HCT116 (cell line): ENCODE data around the gene RAI2. TPM values are rescaled to one million over a fixed set of nuclear protein-coding genes. Genes with fewer than 3 reads are reported as not detected.

Experiments used
- ATAC-seq: fragments of 200-7000 bp; cut with Tn5 transposase; 2 replicates; pipeline ENCODE4 v1.9.1; 2020; ENCODE audit warnings: mild to moderate bottlenecking, moderate library complexity
- BruUV-seq: library from RNA; stranded (reverse); fragments of 400-500 nt; replicated peaks from 2 replicates; lab custom pipeline; 2021; lab: Mats Ljungman, UMichigan
- CTCF ChIA-PET: fragments of 300-600 bp; sonication (Branson Sonifier 250); formaldehyde crosslinking; loops from one replicate; lab custom pipeline; 2021; ENCODE audit warnings: antibody characterized with exemption; lab: Charles Lee
- POLR2A ChIA-PET: fragments of 300-600, 350-600 bp; sonication (Branson Sonifier 250); formaldehyde crosslinking; loops from one replicate; lab custom pipeline; 2021; ENCODE audit warnings: antibody characterized with exemption; lab: Charles Lee
- RAD21 ChIA-PET, 2 experiments: fragments of 300-600 bp; sonication (Branson Sonifier 250); formaldehyde crosslinking; loops; one replicate each; lab custom pipeline; 2023; ENCODE audit warnings: low total read pairs in 2 of 2; ENCODE audit not compliant: uncharacterized antibody in 2 of 2, unreplicated experiment in 2 of 2, low non-redundant PET in 1 of 2; lab: Charles Lee
- DNase-seq: peaks from one replicate; pipeline ENCODE4 v3.0.0-alpha.2; 2010; ENCODE audit warnings: low read depth, low spot score
- H2AFZ ChIP-seq: fragments of 200-600 bp; shearing (Covaris generic), sonication (generic); 2 replicates; pipeline ENCODE4 v1.6.1; 2017; ENCODE audit warnings: low read depth, mixed run types, mixed read lengths, antibody characterized with exemption, low read length; ENCODE audit not compliant: poor library complexity, severe bottlenecking
- H3K27ac ChIP-seq: 2 replicates; pipeline ENCODE4 v1.5.1; 2012; ENCODE audit warnings: low read depth, low read length
- H3K27me3 ChIP-seq: fragments of 200-600 bp; sonication (generic); 2 replicates; pipeline ENCODE4 v1.6.1; 2016; ENCODE audit warnings: mixed run types, low read length, mixed read lengths; ENCODE audit not compliant: insufficient read depth
- H3K36me3 ChIP-seq, 2 experiments: fragments of 200-500 bp in 1 of 2; fragments of 200-600 bp in 1 of 2; sonication (Bioruptor generic) in 1 of 2; sonication (generic) in 1 of 2; 2 replicates each; pipeline versions ENCODE4 v1.5.1 to v1.6.1; 2014 to 2016; ENCODE audit warnings: low read length in 2 of 2, inconsistent platforms in 1 of 2, mixed read lengths in 1 of 2, mixed run types in 1 of 2; ENCODE audit not compliant: insufficient read depth in 2 of 2, control insufficient read depth in 1 of 2
- H3K4me1 ChIP-seq, 2 experiments: fragments of 200-600 bp in 1 of 2; sonication (generic) in 1 of 2; 2 replicates each; pipeline versions ENCODE4 v1.5.1 to v1.6.1; 2012 to 2017; ENCODE audit warnings: low read length in 2 of 2, inconsistent platforms in 1 of 2, mild to moderate bottlenecking in 1 of 2, mixed read lengths in 1 of 2, mixed run types in 1 of 2, moderate library complexity in 1 of 2; ENCODE audit not compliant: insufficient read depth in 2 of 2, control insufficient read depth in 1 of 2
- H3K4me2 ChIP-seq: fragments of 200-600 bp; sonication (generic); 2 replicates; pipeline ENCODE4 v1.6.1; 2017; ENCODE audit warnings: mixed run types, low read length, mixed read lengths
- H3K4me3 ChIP-seq, 2 experiments: fragments of 200-600 bp in 1 of 2; sonication (generic) in 1 of 2; replicated peaks in 1 of 2; 2 replicates each; pipeline ENCODE4 v1.5.1; 2011 to 2016; ENCODE audit warnings: low read length in 2 of 2, control low read depth in 1 of 2, low read depth in 1 of 2, mild to moderate bottlenecking in 1 of 2, mixed read lengths in 1 of 2, mixed run types in 1 of 2
- H3K79me2 ChIP-seq: fragments of 200-600 bp; sonication (generic); 2 replicates; pipeline ENCODE4 v1.6.1; 2017; ENCODE audit warnings: mild to moderate bottlenecking, mixed run types, low read length, moderate library complexity, mixed read lengths; ENCODE audit not compliant: insufficient read depth
- H3K9ac ChIP-seq: fragments of 200-600 bp; sonication (generic); 2 replicates; pipeline ENCODE4 v1.6.1; 2016; ENCODE audit warnings: low read length, mixed read lengths
- H3K9me2 ChIP-seq: fragments of 200-600 bp; sonication (generic), shearing (Covaris generic); 2 replicates; pipeline ENCODE4 v1.6.1; 2017; ENCODE audit warnings: mixed run types, mild to moderate bottlenecking, moderate library complexity; ENCODE audit not compliant: insufficient read depth
- H3K9me3 ChIP-seq, 2 experiments: fragments of 200-500 bp in 1 of 2; fragments of 200-600 bp in 1 of 2; sonication (Bioruptor generic) in 1 of 2; sonication (generic) in 1 of 2; 2 replicates each; pipeline ENCODE4 v1.6.1; 2014 to 2017; ENCODE audit warnings: low read length in 2 of 2, mixed read lengths in 2 of 2, inconsistent platforms in 1 of 2, low read depth in 1 of 2, mild to moderate bottlenecking in 1 of 2, mixed run types in 1 of 2, moderate library complexity in 1 of 2; ENCODE audit not compliant: control insufficient read depth in 1 of 2, insufficient read depth in 1 of 2
- H4K20me1 ChIP-seq: fragments of 200-600 bp; sonication (generic), shearing (Covaris generic); 2 replicates; pipeline ENCODE4 v1.6.1; 2017; ENCODE audit warnings: mixed run types, mild to moderate bottlenecking, moderate library complexity; ENCODE audit not compliant: insufficient read depth
- CEBPB ChIP-seq: IDR thresholded peaks from 2 replicates; pipeline ENCODE4 v1.6.1; 2012; ENCODE audit warnings: low read depth
- EGR1 ChIP-seq: IDR thresholded peaks from 2 replicates; pipeline ENCODE4 v1.6.1; 2012; ENCODE audit warnings: low read depth
- EZH2 ChIP-seq: fragments of 200-600 bp; sonication (generic); IDR thresholded peaks from 2 replicates; pipeline ENCODE4 v1.6.1; 2017; ENCODE audit warnings: antibody characterized with exemption, mixed run types
- EZH2phosphoT487 ChIP-seq: fragments of 200-600 bp; IDR thresholded peaks from 2 replicates; pipeline ENCODE4 v1.6.1; 2018; ENCODE audit warnings: antibody characterized with exemption, borderline replicate concordance
- JUND ChIP-seq: IDR thresholded peaks from 2 replicates; pipeline ENCODE4 v1.6.1; 2012
- POLR2A ChIP-seq: IDR thresholded peaks from 2 replicates; pipeline ENCODE4 v1.7.0; 2011; ENCODE audit warnings: borderline replicate concordance; ENCODE audit not compliant: insufficient read depth, insufficient read length; ENCODE audit errors: extremely low read depth
- POLR2AphosphoS5 ChIP-seq: IDR thresholded peaks from 2 replicates; pipeline ENCODE4 v1.6.1; 2011; ENCODE audit warnings: mild to moderate bottlenecking, low read depth, low read length, moderate library complexity
- YY1 ChIP-seq: IDR thresholded peaks from 2 replicates; pipeline ENCODE4 v1.6.1; 2011; ENCODE audit warnings: low read length, low read depth, moderate library complexity, mild to moderate bottlenecking; ENCODE audit not compliant: insufficient replicate concordance; ENCODE audit errors: extremely low read depth
- intact Hi-C: fragments of 100-400 bp; cut with micrococcal nuclease; formaldehyde crosslinking; loops from 2 replicates; pipeline ENCODE4 v1.10.0; 2022
- total RNA-seq: library from RNA; stranded (reverse); gene quantifications from one replicate; pipeline ENCODE4 v1.2.1, GENCODE V29; 2021; ENCODE audit not compliant: unreplicated experiment
- TF ChIP-seq, protein P1 (sequence below): IDR thresholded peaks from 2 replicates; pipeline ENCODE4 v1.6.1; 2012

The RAI2 gene
- total RNA-seq, 1 experiment from 2014 or later = not detected

DNA sequence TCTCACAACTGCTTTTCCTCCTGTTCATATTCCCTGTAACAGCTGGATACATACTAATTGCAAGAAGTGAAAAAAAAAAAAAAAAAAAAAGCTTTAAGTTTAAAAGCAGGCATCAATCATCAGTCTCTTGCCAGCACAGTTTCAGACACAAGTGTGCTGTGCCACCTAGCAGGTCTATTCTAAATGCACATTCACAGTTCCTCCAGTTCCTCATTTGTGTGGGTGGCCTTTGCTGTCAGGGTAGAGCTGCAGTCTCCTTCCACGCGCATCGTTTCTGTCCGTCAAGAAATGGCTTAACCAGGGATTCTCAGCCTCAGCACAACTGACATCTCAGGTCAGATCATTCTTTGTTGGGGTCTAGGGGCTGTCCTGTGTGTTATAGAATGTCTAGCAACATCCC is 62.2 kb downstream of the RAI2 start:
- CTCF ChIA-PET = interaction anchor here (0.8 kb wide), 1 partner anchor 587 kb away, joined by 3 read pairs; no protein-coding TSS in a partner anchor
- DNase-seq (no peak), ATAC-seq (no peak)
- Histone ChIP-seq H3K36me3 (no peaks in the 10 kb centered on the region), H2AFZ (no peak overlapping the region), H3K9ac (no peak overlapping the region), H3K27ac (no peak overlapping the region), H3K27me3 (no peaks in the 10 kb centered on the region), H3K79me2 (no peaks in the 10 kb centered on the region), H3K4me2 (no peak overlapping the region), H3K4me3 (no peak overlapping the region), H4K20me1 (no peaks in the 10 kb centered on the region), H3K9me2 (no peaks in the 10 kb centered on the region), H3K4me1 (no peaks in the 10 kb centered on the region)
- POLR2A ChIA-PET = no interaction called here
- RAD21 ChIA-PET = no interaction called here
- intact Hi-C loops = loop anchor here (10.0 kb wide), 1 partner anchor 576 kb away; no protein-coding TSS in a partner anchor
- no peak for TF ChIP-seq EGR1
- TF ChIP-seq, all 23 proteins: peak for 0
- H3K9me3 ChIP-seq = no peaks in the 10 kb centered on the region
- BruUV-seq = no TSS peak

DNA sequence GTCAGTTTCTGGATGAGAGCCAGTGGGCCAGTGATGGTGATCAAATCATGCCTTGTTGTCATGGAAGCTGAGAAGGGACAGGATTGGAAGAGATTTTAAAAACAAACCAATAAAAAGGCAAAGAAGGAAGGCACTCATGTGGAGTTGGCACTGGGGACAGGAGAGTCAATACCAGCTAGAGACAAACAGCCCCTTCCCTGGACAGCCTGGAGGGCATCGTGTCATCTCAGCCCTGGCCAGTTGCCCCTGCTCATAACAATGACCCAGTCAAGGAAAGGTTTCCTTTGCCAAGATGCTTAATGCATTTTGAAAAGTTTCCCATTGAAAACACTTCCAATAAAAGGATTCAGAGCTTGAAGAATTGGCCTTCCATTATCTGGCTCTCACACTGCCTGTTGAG is 68.3 kb downstream of the RAI2 start:
- DNase-seq (no peak), ATAC-seq (no peak)
- no peak overlapping the region for H3K27ac ChIP-seq
- TF ChIP-seq JUND (no peak), EZH2phosphoT487 (no peak), EZH2 (no peak), CEBPB (no peak), POLR2AphosphoS5 (no peak), YY1 (no peak), POLR2A (no peak)
- TF ChIP-seq, protein P1, sequence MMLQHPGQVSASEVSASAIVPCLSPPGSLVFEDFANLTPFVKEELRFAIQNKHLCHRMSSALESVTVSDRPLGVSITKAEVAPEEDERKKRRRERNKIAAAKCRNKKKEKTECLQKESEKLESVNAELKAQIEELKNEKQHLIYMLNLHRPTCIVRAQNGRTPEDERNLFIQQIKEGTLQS = no peak
- no peak overlapping the region for H3K9ac ChIP-seq
- no peaks in the 10 kb centered on the region for H3K36me3 ChIP-seq
- no TSS peak for BruUV-seq
- ChIA-PET CTCF (no interaction called here), RAD21 (no interaction called here), POLR2A (no interaction called here)
- no peaks in the 10 kb centered on the region for H3K4me1 ChIP-seq
- no peaks in the 10 kb centered on the region for H3K9me3 ChIP-seq
- H3K9me2 ChIP-seq = no peaks in the 10 kb centered on the region
- H2AFZ ChIP-seq = no peak overlapping the region
- H3K79me2 ChIP-seq = no peaks in the 10 kb centered on the region
- no peaks in the 10 kb centered on the region for H4K20me1 ChIP-seq
- no peaks in the 10 kb centered on the region for H3K27me3 ChIP-seq
- H3K4me2 ChIP-seq = no peak overlapping the region
- no peak overlapping the region for H3K4me3 ChIP-seq
- intact Hi-C loops = loop anchor here (10.0 kb wide), 1 partner anchor 582 kb away; no protein-coding TSS in a partner anchor
